GM12878 (cell line): ENCODE measurements around the gene PHF21B.

ENCODE experiments used
- KDM1A ChIP-seq: fragments of 200-600 bp; sonication (generic); IDR thresholded peaks from 2 replicates; pipeline ENCODE4 v1.6.1; 2016; ENCODE audit warnings: borderline replicate concordance
- NFIC ChIP-seq: IDR thresholded peaks from 2 replicates; pipeline ENCODE4 v1.6.1; 2012; ENCODE audit warnings: low read depth, mild to moderate bottlenecking, inconsistent platforms, low read length, moderate library complexity
- POLR2AphosphoS5 ChIP-seq: IDR thresholded peaks from 2 replicates; pipeline ENCODE4 v1.6.1; 2011; ENCODE audit warnings: mild to moderate bottlenecking, low read length, inconsistent platforms
- REST ChIP-seq: IDR thresholded peaks from 2 replicates; pipeline ENCODE4 v1.6.1; 2012; ENCODE audit warnings: mild to moderate bottlenecking, low read depth, low read length
- SP1 ChIP-seq: IDR thresholded peaks from one replicate; pipeline ENCODE4 v1.6.1; 2011; ENCODE audit warnings: low read depth, low read length
- TCF12 ChIP-seq: IDR thresholded peaks from 2 replicates; pipeline ENCODE4 v1.6.1; 2011; ENCODE audit warnings: low read depth, mild to moderate bottlenecking, low read length
- ZNF274 ChIP-seq: IDR thresholded peaks from one replicate; pipeline ENCODE4 v1.8.0; 2011; ENCODE audit not compliant: insufficient read length, insufficient read depth
- TF ChIP-seq, protein P1 (sequence below), 3 experiments: IDR thresholded peaks in 2 of 3; conservative IDR thresholded peaks in 1 of 3; 2 replicates each; pipeline ENCODE4 v1.5.1; 2011; ENCODE audit warnings: low read depth in 3 of 3, low read length in 3 of 3, mild to moderate bottlenecking in 3 of 3, control low read depth in 2 of 3, moderate library complexity in 2 of 3, inconsistent platforms in 1 of 3, mixed read lengths in 1 of 3; ENCODE audit not compliant: control insufficient read depth in 2 of 3, insufficient read depth in 1 of 3; ENCODE audit errors: extremely low read depth in 1 of 3
- TF ChIP-seq, protein P2 (sequence below): IDR thresholded peaks from 2 replicates; pipeline ENCODE4 v1.6.1; 2012; ENCODE audit warnings: low read depth, low read length, improper control_type of control experiment

- TF ChIP-seq, protein P1, sequence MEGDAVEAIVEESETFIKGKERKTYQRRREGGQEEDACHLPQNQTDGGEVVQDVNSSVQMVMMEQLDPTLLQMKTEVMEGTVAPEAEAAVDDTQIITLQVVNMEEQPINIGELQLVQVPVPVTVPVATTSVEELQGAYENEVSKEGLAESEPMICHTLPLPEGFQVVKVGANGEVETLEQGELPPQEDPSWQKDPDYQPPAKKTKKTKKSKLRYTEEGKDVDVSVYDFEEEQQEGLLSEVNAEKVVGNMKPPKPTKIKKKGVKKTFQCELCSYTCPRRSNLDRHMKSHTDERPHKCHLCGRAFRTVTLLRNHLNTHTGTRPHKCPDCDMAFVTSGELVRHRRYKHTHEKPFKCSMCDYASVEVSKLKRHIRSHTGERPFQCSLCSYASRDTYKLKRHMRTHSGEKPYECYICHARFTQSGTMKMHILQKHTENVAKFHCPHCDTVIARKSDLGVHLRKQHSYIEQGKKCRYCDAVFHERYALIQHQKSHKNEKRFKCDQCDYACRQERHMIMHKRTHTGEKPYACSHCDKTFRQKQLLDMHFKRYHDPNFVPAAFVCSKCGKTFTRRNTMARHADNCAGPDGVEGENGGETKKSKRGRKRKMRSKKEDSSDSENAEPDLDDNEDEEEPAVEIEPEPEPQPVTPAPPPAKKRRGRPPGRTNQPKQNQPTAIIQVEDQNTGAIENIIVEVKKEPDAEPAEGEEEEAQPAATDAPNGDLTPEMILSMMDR (IDR thresholded peaks at IDR 0.05 in 2 of 3, conservative IDR thresholded peaks at IDR 0.05 in 1 of 3; ENCODE audit: control insufficient read depth in 2 of 3, extremely low read depth in 1 of 3, insufficient read depth in 1 of 3, low read depth in 3 of 3, low read length in 3 of 3), result no peak
- TF ChIP-seq, protein P2, sequence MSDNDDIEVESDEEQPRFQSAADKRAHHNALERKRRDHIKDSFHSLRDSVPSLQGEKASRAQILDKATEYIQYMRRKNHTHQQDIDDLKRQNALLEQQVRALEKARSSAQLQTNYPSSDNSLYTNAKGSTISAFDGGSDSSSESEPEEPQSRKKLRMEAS, result no peak
- TF ChIP-seq ZNF274 (no peak), NFIC (no peak), SP1 (no peak), REST (no peak), KDM1A (no peak), POLR2AphosphoS5 (no peak), TCF12 (no peak)
These were observed 100.6 kb downstream of the PHF21B start for GRCh38 chr22:44909241-44909640.
